Measurements from ENCODE around the gene ITPRID1. TPM values are rescaled to one million over a fixed set of nuclear protein-coding genes. Genes with fewer than 3 reads are reported as not detected.

Gene ITPRID1
- total and polyA plus RNA-seq, 10 of the 15 experiments (the other 5 are each of a cell fraction or from before 2014, with no cell fraction given), result 0.06 TPM; not detected in 9

- no peak overlapping the region for H2AFZ ChIP-seq (ENCODE audit: control insufficient read depth, low read depth, low read length)
- no peak overlapping the region for H3K27ac ChIP-seq (ENCODE audit: control insufficient read depth, insufficient read depth)
- no TSS peak for BruUV-seq (replicated peaks)
- DNase-seq (ENCODE audit: low read depth, low spot score) (no peak), FAIRE-seq (no peak), ATAC-seq (no peak)
- ChIA-PET SMC1A (ENCODE audit: uncharacterized antibody, unreplicated experiment) (no interaction called here), RAD21 (ENCODE audit: unreplicated experiment) (no interaction called here), POLR2A (no interaction called here), CTCF (no interaction called here)
- H3K36me3 ChIP-seq (ENCODE audit: control insufficient read depth in 2 of 2, insufficient read depth in 2 of 2, low read length in 1 of 2), result no peaks in the 10 kb centered on the region
- TF ChIP-seq, protein P1, sequence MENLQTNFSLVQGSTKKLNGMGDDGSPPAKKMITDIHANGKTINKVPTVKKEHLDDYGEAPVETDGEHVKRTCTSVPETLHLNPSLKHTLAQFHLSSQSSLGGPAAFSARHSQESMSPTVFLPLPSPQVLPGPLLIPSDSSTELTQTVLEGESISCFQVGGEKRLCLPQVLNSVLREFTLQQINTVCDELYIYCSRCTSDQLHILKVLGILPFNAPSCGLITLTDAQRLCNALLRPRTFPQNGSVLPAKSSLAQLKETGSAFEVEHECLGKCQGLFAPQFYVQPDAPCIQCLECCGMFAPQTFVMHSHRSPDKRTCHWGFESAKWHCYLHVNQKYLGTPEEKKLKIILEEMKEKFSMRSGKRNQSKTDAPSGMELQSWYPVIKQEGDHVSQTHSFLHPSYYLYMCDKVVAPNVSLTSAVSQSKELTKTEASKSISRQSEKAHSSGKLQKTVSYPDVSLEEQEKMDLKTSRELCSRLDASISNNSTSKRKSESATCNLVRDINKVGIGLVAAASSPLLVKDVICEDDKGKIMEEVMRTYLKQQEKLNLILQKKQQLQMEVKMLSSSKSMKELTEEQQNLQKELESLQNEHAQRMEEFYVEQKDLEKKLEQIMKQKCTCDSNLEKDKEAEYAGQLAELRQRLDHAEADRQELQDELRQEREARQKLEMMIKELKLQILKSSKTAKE (IDR thresholded peaks at IDR 0.05; ENCODE audit: low read depth, poor library complexity, severe bottlenecking), result no peak
- TF ChIP-seq PBX3 (IDR thresholded peaks at IDR 0.05; ENCODE audit: insufficient replicate concordance, low read depth, low read length) (no peak), SUZ12 (IDR thresholded peaks at IDR 0.05; ENCODE audit: unreplicated experiment) (no peak), SUPT20H (IDR thresholded peaks at IDR 0.05; ENCODE audit: borderline replicate concordance, control insufficient read depth, low read depth, low read length) (no peak), ZNF384 (IDR thresholded peaks at IDR 0.05; ENCODE audit: borderline replicate concordance, low read depth, low read length) (no peak), NRF1 (conservative IDR thresholded peaks at IDR 0.05; ENCODE audit: low read depth, low read length) (no peak), ZNF622 (IDR thresholded peaks at IDR 0.05) (no peak), MAX (IDR thresholded peaks at IDR 0.05; ENCODE audit: low read depth, low read length) (no peak), ELK1 (IDR thresholded peaks at IDR 0.05; ENCODE audit: low read depth, low read length) (no peak), ASH2L (IDR thresholded peaks at IDR 0.05; ENCODE audit: borderline replicate concordance, low read depth) (no peak), REST (IDR thresholded peaks at IDR 0.05; ENCODE audit: low read depth, low read length) (no peak), E2F8 (IDR thresholded peaks at IDR 0.05; ENCODE audit: low read depth, partially characterized antibody) (no peak)
- no peaks in the 10 kb centered on the region for H4K20me1 ChIP-seq (ENCODE audit: control insufficient read depth, insufficient read depth)
- no peak overlapping the region for H3K9ac ChIP-seq (ENCODE audit: control insufficient read depth, insufficient read depth, low read length)
- H3K4me2 ChIP-seq (ENCODE audit: control insufficient read depth, insufficient read depth), result no peak overlapping the region
- H3K27me3 ChIP-seq (replicated peaks in 1 of 2; ENCODE audit: control insufficient read depth in 2 of 2, insufficient read depth in 2 of 2, low read length in 1 of 2), result no peaks in the 10 kb centered on the region
- 2% methylated on average over 2 of the region's 2 CpGs for WGBS (ENCODE audit: insufficient coverage, insufficient replicate concordance, low lambda C conversion rate, missing lambda C conversion rate)
- H3K9me3 ChIP-seq (replicated peaks; ENCODE audit: control insufficient read depth, insufficient read depth, low read length), result no peaks in the 10 kb centered on the region
- in situ Hi-C loops (cut with MboI) (no loop called here), intact Hi-C loops (cut with micrococcal nuclease; ENCODE audit: unreplicated experiment) (no loop called here)
- no peaks in the 10 kb centered on the region for H3K79me2 ChIP-seq (ENCODE audit: control insufficient read depth, insufficient read depth, low read length)
- no peak overlapping the region for H3K4me3 ChIP-seq
- H3K4me1 ChIP-seq (ENCODE audit: control insufficient read depth, insufficient read depth, low read length), result no peaks in the 10 kb centered on the region
Observed at GRCh38 chr7:31583526-31583925, 69.6 kb downstream of the ITPRID1 start.
